ENCODE data around the gene CCDC8.
A peak's percentile ranks its signal among the peaks of the same experiment; 100 is the strongest.
"Not testable (repeated sequence)": the region's sequence is repeated elsewhere in the genome, so short reads cannot be mapped to it uniquely, and the experiment has no call there.

Gene CCDC8

GRCh38 chr19:46381346-46381745 is 32.0 kb downstream of the CCDC8 start:
- DNase-seq, result no peak

DNA sequence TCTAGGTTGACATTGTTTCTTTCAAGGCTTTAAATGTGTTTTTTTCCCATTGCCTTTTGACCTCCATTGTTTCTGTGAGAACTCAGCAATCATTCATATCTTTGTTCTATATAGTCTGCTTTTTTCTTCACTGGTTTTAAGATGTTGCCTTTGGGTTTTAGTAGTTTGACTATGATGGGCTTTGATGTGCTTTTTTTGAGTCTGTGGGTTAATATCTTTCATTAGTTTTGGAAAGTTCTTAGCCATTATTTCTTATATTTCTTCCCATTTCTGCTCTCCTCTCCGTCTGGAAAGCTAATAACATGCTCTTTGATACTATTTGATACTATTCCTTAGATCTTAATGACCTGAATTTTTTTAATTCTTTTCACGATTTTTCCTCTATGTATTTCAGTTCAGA is 32.7 kb downstream of the CCDC8 start:
- no peak for DNase-seq

- peak; percentile 90 for DNase-seq
Observed at GRCh38 chr19:46378268-46378667, 35.1 kb downstream of the CCDC8 start.

DNA sequence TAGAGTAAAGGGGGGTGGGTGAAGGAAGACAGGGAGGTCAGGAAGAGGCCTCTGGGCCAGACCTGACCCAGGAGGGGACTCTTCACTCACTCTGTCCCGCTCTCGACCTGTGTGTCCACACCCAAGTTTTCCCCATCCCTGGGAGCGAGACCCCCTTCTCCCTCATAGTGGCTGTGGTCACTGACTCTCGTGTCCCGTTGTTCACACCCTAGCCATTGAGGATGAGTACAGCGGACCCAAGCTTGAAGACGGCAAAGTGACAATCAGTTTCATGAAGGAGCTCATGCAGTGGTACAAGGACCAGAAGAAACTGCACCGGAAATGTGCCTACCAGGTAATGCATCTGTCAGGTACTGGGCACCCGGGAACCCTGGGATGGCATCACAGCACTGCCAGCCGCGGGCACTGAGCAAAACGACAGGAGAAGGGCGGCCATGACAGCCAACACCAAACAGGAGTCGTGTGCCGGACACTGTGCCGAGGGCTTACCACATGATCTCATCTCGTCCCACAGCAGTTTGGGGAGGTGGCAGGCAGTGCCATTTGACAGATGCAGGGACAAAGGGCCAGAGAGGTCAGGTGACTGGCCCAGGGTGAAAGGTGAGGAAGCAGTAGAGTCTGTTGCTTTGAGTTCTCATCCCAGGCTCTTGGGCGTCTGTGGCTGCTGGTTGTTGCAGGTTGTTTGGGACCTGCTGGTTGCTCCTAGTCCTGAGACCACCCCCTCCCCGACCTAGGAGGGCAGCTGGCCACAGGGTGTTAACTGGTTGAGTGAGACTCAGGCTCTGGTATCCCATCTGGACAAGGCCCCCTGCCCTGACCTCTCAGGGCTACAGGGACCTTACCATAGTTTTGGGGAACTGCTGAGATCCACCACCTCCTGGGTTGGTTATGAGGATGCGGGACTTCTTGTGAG is 36.9 kb downstream of the CCDC8 start:
- no peak for DNase-seq

- not testable (repeated sequence) for DNase-seq
Observed at GRCh38 chr19:46375476-46376067, 37.8 kb downstream of the CCDC8 start.

DNA sequence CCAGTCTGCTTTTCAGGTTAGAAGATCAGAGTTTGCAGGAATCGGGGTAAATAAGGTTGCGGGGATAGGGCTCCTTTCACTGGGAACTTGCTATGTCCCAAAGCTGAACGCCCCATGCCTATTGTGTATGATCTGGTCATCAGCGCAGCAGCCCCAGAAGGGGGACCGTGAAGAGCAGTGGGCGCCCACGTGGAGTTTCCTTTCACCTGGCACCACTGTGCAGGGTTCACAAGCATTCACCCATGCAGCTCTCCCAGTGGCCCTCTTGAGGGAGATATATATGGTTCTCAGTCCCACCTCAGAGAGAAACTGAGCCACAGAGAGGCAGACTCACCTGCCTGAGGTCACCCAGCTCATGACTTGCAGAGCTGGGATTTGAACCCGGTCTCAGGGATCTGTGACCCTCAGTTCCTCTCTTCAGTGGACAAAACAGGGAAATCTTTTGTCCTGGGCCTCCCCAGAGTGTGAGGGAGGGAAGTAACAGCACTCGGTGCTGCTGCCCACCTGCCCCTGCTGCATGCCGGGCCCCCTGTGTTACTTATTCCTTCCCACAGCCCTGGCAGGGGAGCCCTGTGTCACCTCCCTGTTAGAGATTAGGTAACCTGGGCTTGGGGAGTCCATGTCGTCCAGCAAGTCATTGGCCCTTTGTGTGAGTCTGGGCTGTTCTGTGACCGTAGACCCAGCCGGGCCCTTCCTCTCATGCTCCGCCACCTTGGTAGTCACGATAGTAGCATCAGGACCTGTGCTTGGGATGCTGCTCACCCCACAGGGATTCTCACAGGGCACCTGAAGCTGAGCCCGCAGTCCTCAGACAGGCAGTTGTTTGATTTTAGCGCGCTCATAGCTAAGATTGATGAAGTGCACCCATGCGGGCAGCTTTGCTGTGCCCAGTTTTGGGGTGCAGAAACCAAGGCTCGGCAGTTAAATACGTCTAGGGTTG is 38.6 kb downstream of the CCDC8 start:
- DNase-seq, result no peak

DNA sequence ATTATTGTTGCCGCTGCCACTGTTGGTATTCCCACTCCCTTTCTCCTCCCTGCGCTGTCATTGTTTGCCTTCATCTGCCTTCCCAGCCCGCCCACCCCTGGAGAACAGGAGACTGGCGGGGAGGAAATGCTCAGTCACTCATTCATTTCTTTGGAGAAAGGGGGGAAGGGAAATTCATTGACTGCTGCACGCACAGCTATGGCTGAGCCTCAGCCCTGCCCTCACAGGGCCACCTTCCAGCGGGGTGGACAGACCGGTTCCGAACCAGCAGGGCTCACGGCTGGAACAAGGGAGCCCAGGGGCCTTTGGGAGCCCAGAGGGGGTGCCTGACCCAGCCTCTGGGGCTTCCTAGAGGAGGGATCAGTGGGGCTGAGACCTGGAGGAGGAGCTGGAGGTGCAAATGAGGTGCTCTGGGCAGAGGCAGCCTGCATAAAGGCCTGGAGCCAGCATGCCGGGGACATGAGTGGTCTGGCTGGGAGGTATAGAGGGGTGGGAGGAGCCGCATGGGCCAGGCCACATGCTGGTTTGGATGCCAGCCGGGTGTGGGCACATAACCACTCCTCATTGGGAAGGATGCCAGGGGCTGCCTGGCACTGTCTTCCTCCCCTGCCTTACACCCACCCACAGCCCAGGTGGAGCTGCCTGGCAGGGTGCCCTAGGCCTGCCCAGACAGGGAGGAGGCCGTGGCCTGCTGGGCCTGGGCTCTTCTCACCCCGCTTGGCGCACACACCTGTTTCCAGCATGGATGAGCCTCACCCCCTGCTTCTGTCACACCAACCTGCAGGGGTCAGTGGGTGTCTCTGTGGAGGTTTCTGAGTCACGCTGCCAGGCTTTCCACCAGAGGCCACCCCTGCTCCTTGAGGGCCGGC is 39.6 kb downstream of the CCDC8 start:
- DNase-seq, result peak; percentile 78

GRCh38 chr19:46372901-46373490 is 40.4 kb downstream of the CCDC8 start:
- DNase-seq, result peak; percentile 42

DNA sequence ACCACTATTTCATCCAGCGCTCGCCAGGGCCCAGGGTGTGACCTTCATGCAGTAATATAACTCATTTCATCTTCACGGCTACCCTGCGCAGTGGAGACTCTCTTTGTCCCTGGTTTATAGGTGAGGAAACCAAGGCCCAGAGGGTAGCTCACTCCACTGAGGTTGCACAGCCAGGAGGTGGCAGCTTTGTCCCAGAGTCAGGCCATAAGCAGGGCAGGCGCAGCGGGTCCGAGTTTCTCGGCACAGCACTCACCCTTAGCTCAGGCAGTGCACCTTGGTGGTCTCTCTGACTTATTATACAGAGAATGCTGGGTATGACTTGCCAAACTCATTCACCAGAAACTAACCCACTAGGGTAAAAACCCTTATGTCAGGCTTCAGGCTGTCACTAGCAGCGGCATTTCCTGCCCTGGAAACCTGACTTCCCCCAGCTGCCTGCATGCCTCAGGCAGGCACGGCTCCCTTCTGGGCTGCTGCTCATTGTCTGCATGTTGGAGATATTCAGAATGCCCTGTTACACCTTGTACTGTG is 41.9 kb downstream of the CCDC8 start:
- DNase-seq, result peak; percentile 42

GRCh38 chr19:46369817-46370216 is 43.5 kb downstream of the CCDC8 start:
- no peak for DNase-seq

GRCh38 chr19:46368116-46368515 is 45.2 kb downstream of the CCDC8 start:
- no peak for DNase-seq

DNA sequence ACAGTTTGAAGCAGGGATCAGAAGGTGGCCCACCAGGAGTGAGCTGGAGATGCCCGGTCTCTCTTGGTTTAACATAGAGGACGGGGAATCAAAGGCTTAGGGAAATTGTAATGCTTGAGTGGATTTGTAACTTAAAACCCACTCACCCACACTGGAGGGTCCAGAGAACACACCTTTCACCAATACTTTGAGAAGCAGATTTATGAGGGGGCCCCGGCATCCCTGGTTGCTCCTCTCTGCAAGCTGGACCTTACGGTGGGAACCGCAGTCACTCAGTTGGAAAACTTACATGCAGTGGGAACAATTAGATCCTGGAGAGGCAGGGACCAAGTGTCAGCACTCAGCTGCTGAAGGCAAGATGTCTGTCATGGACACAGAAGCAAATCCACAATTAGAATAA is 45.9 kb downstream of the CCDC8 start:
- DNase-seq, result no peak

- no peak for DNase-seq
Observed at GRCh38 chr19:46366620-46367292, 46.6 kb downstream of the CCDC8 start.

DNA sequence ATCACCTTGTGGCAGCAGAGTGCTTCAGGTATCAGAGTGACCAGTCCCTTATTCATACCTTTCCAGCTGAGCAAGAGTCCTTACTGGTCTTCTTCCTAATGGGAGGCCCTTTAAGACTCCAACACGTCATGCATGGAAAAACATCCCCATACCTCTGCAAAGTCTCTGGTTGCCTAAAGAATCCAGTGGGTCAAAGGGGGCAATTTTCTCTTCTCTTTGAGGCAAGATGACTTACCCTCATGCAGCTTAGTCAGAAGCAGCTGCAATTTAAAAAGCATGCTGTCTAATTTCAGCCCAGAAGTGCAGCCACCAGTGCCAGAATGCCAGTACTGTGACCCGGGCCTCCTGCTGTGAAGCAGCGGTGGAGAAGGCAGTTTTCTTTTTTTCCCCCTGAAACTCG is 47.8 kb downstream of the CCDC8 start:
- peak; percentile 23 for DNase-seq

DNA sequence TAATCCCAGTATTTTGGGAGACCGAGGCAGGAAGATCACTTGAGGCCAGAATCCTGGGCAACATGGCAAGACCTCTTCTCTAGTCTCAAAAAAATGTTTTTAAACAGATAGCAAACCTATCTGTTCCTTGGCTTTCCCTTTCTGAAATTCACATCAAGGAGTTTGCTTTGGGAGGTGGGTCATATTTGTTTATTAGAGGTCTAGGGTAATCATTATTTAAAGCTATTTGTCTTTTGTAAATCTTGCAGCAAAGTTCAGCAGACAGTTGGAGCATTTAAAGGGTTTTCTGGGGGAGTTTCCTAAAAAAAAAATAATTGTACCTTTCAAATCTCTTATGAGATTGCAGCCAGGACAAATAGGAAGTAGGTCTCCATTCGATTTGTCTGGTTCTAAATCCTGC is 49.0 kb downstream of the CCDC8 start:
- DNase-seq, result no peak

DNA sequence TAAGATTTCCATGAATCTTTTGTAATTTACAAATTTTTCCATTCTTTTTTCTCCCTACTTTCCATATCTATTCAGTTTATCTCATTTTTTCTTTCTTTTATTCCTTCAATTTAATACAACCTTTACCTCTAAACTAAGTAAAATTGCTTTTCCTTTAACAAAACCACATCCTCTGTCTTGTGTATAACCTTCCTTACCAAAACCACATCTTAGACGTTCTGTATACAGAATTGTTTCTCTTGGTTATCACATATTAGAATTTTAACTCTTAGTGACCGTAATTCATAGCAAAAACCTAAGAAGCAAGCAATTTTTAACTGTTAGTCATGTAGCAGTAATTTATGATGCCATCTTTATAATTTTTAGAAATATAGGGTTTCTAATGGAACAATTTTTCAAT is 51.4 kb downstream of the CCDC8 start:
- peak; percentile 19 for DNase-seq
